ENCODE results near the gene NDUFS2. TPM values are rescaled to one million over a fixed set of nuclear protein-coding genes. Genes with fewer than 3 reads are reported as not detected.

The NDUFS2 gene
- total and polyA plus RNA-seq, 2 of the 8 experiments (the other 6 are each of a cell fraction or from before 2014, with no cell fraction given) = 95.1 to 113 TPM

- no peak overlapping the region for H3K56ac ChIP-seq (replicated peaks; ENCODE audit: insufficient read length, low read depth, low read length)
- no peak overlapping the region for H2BK15ac ChIP-seq (ENCODE audit: low read length)
- H2BK20ac ChIP-seq (ENCODE audit: low read length) = no peak overlapping the region
- WGBS, 2 experiments (ENCODE audit: extremely low coverage in 1 of 2, insufficient coverage in 1 of 2, insufficient read length in 1 of 2, insufficient replicate concordance in 2 of 2, low coverage in 1 of 2, low lambda C conversion rate in 2 of 2, missing lambda C conversion rate in 1 of 2) = 87% methylated on average over 17 of the region's 22 CpGs; no CpG with 5 or more reads in 1 of the 2 experiments
- H3K27ac ChIP-seq (ENCODE audit: low read depth, low read length) = no peak overlapping the region
- ChIA-PET POLR2A (ENCODE audit: partially characterized antibody) (interaction anchor here (1.1 to 4.6 kb wide), 5 partner anchors 8 to 123 kb away, joined by 3 to 45 read pairs (median 4); partner anchors contain the start of genes B4GALT3 and NDUFS2), CTCF (ENCODE audit: partially characterized antibody) (interaction anchor here (0.8 to 6.1 kb wide), 20 partner anchors 10 to 190 kb away, joined by 3 to 67 read pairs (median 6); partner anchors contain the start of genes APOA2, B4GALT3, FCER1G and NDUFS2)
- H3K18ac ChIP-seq (ENCODE audit: extremely low read depth, low read length) = no peak overlapping the region
- H4K5ac ChIP-seq (ENCODE audit: insufficient read length, low read depth, low read length) = no peak overlapping the region
- H3K4me1 ChIP-seq (replicated peaks in 1 of 4; ENCODE audit: control insufficient read depth in 3 of 4, insufficient read depth in 4 of 4, low read length in 3 of 4) = no peaks in the 10 kb centered on the region; a peak in 2 of 7 replicates
- no peak overlapping the region for H2BK5ac ChIP-seq (ENCODE audit: low read depth, low read length)
- FAIRE-seq = no peak
- no peak overlapping the region for H3K4ac ChIP-seq (replicated peaks; ENCODE audit: insufficient read length, low read depth, low read length)
- peaks cover 4 to 13% (median 10%) of the 10 kb centered on the region in 4 experiments; a peak in 5 of 8 replicates for H3K36me3 ChIP-seq (ENCODE audit: control insufficient read depth in 2 of 4, insufficient read depth in 4 of 4, low read length in 3 of 4)
- no peaks in the 10 kb centered on the region for H3K79me2 ChIP-seq (ENCODE audit: control insufficient read depth in 1 of 2, insufficient read depth in 2 of 2, low read length in 2 of 2)
- H3K27me3 ChIP-seq (replicated peaks in 1 of 4; ENCODE audit: control insufficient read depth in 3 of 4, extremely low read depth in 1 of 4, insufficient read depth in 3 of 4, low read length in 3 of 4) = no peaks in the 10 kb centered on the region; a peak in 1 of 7 replicates
- H3K23ac ChIP-seq (ENCODE audit: insufficient read length) = no peak overlapping the region
- H2AK5ac ChIP-seq (ENCODE audit: low read depth, low read length) = no peak overlapping the region
- no peaks in the 10 kb centered on the region for H3K79me1 ChIP-seq (ENCODE audit: low read depth, low read length)
- TF ChIP-seq USF2 (IDR thresholded peaks at IDR 0.05; ENCODE audit: low read length) = no peak
- TF ChIP-seq GTF2F1 (IDR thresholded peaks at IDR 0.05; ENCODE audit: borderline replicate concordance, low read depth, low read length) = no peak
- TF ChIP-seq SIN3A (conservative IDR thresholded peaks at IDR 0.05 in 1 of 2, IDR thresholded peaks at IDR 0.05 in 1 of 2; ENCODE audit: low read depth in 1 of 2, low read length in 2 of 2) = no peak
- TF ChIP-seq ASH2L (IDR thresholded peaks at IDR 0.05; ENCODE audit: low read length) = no peak
- no peak for TF ChIP-seq BRCA1 (IDR thresholded peaks at IDR 0.05; ENCODE audit: low read depth, low read length)
- TF ChIP-seq MAX (IDR thresholded peaks at IDR 0.05) = no peak
- no peak for TF ChIP-seq MAFK (IDR thresholded peaks at IDR 0.05; ENCODE audit: low read depth, low read length)
- TF ChIP-seq ZNF274 (IDR thresholded peaks at IDR 0.05; ENCODE audit: borderline replicate concordance, extremely low read depth, low read length) = no peak
- H2BK120ac ChIP-seq (replicated peaks; ENCODE audit: low read depth, low read length) = no peak overlapping the region
- H2AFZ ChIP-seq (ENCODE audit: low read length) = no peak overlapping the region
- H2BK12ac ChIP-seq (ENCODE audit: low read depth, low read length) = no peak overlapping the region
- no peaks in the 10 kb centered on the region for H4K20me1 ChIP-seq (replicated peaks in 1 of 2; ENCODE audit: control insufficient read depth in 1 of 2, insufficient read depth in 2 of 2, low read length in 2 of 2)
- H4K8ac ChIP-seq (ENCODE audit: extremely low read depth, insufficient read depth, low read length) = no peak overlapping the region
- no peak overlapping the region for H3K9ac ChIP-seq (replicated peaks in 1 of 4; ENCODE audit: extremely low read depth in 1 of 4, low read depth in 3 of 4, low read length in 3 of 4)
- H3K9me3 ChIP-seq (ENCODE audit: insufficient read depth in 2 of 2, low read depth in 1 of 2, low read length in 1 of 2) = no peaks in the 10 kb centered on the region
- no peaks in the 10 kb centered on the region for H3K23me2 ChIP-seq (ENCODE audit: low read depth, low read length)
- H3K4me2 ChIP-seq (ENCODE audit: insufficient read depth in 1 of 2, low read depth in 2 of 2, low read length in 2 of 2) = no peak overlapping the region
- H4K91ac ChIP-seq (replicated peaks; ENCODE audit: insufficient read length, low read length) = no peak overlapping the region
- no peak overlapping the region for H3K14ac ChIP-seq (ENCODE audit: insufficient read length)
- no peak overlapping the region for H3K4me3 ChIP-seq (ENCODE audit: extremely low read depth in 1 of 4, insufficient read depth in 2 of 4, low read depth in 3 of 4, low read length in 4 of 4)
- no peak for DNase-seq (ENCODE audit: low read depth in 1 of 2, low spot score in 2 of 2)
These were observed 11.1 kb upstream of the NDUFS2 start for GRCh38 chr1:161190962-161191521.

Measured in H1 (cell line).